AG10803 (cell line): ENCODE data around the gene ACOXL.

ENCODE experiments used
- DNase-seq: peaks from one replicate; pipeline ENCODE4 v3.0.0; 2010; ENCODE audit warnings: low read depth
- H3K4me3 ChIP-seq: 2 replicates; pipeline ENCODE4 v1.5.1; 2011; ENCODE audit warnings: mild to moderate bottlenecking, low read length, control low read depth
- TF ChIP-seq, protein P1 (sequence below): conservative IDR thresholded peaks from 2 replicates; pipeline ENCODE4 v1.5.1; 2011; ENCODE audit warnings: mild to moderate bottlenecking, low read length, control low read depth, inconsistent platforms

Gene ACOXL

DNA sequence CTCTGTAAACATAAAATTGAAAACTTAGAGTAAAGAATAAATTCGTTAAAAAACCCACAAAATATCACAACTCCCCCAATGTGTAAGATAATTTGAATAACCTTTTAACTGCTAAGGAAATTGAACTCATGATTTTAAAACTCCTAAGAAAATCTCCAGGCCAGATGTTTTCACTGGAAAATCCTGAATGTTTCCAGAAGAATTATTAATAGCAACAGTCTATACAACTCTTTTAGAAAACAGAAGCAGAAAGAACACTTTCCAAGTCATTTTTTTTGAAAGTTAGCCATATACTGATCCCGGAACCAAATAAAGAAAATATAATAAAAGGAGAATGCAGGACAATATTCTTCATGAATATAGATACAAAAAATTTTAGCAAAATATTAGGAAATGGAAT is 165.6 kb downstream of the ACOXL start:
- TF ChIP-seq, protein P1, sequence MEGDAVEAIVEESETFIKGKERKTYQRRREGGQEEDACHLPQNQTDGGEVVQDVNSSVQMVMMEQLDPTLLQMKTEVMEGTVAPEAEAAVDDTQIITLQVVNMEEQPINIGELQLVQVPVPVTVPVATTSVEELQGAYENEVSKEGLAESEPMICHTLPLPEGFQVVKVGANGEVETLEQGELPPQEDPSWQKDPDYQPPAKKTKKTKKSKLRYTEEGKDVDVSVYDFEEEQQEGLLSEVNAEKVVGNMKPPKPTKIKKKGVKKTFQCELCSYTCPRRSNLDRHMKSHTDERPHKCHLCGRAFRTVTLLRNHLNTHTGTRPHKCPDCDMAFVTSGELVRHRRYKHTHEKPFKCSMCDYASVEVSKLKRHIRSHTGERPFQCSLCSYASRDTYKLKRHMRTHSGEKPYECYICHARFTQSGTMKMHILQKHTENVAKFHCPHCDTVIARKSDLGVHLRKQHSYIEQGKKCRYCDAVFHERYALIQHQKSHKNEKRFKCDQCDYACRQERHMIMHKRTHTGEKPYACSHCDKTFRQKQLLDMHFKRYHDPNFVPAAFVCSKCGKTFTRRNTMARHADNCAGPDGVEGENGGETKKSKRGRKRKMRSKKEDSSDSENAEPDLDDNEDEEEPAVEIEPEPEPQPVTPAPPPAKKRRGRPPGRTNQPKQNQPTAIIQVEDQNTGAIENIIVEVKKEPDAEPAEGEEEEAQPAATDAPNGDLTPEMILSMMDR = no peak
- H3K4me3 ChIP-seq = no peak overlapping the region
- DNase-seq = no peak

DNA sequence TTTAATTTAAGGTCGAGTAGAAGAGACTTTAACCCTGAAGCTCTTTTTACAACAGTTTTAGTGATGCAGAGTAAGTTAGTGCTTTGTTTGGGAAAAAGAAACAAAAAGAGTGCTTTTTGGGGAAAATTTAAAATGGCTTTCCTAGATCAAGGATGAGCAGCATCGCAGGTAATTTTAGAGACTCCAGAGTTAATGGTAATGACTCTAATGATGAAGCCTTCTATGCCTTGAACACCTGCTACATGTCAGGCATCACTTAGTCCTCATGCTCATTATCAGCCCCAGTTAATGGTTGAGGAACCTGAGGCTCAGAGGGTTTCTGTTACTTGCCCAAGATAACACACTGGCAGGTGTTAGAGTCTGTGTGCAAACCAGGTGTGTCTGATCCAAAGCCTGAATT is 167.8 kb downstream of the ACOXL start:
- DNase-seq = no peak
- H3K4me3 ChIP-seq = no peak overlapping the region
- TF ChIP-seq, protein P1 = no peak

DNA sequence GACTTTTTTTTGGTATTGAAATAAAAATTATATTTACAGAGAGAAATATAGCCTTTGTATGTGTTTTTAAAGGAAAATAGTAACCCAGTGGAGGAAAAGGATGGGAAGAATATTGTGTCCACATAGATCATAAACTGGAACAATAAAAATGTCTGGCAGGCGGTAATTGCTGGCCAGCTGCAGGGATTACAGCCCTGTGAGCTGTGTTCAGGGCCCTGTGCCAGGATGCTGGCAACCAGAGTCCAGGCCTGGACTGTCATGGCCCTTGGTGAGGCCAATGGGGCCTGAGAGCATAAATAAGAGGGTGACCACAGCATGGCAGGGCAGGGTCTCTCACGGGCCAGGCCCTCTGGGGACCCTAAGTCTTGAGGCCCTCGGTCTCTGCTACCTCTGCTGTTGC is 171.2 kb downstream of the ACOXL start:
- DNase-seq = no peak
- no peak overlapping the region for H3K4me3 ChIP-seq
- TF ChIP-seq, protein P1 = no peak

DNA sequence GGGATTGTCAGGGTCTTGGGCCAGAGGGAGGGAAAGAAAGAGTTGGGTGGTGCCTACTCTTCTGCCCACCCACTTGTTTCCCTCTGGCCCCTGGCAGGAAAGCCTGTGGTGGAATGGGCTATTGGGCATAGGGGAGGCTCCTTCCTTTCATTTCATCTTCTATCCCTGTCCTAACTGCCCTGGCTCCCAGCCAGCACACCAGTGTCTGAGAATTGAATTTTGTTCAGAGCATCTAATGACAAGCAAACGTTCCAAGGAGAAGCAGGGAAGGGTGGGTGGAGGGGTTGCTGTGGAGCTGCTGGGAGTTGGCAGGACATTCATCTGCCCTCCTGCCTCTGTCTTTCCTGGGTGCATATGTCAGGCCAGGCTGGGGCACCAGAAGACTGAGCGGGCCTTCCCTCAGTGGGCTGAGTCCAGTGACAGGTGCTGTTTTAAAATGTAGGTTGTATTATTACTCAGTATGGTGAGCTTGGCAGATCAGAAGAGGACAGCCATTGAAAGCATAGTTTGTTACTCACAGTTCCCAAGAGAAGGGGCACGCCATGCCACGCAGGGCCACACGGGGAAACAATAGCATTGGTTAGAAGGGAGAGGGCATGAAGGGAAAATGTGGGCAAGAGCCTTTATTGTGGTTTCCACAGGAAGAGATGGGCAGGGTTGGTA is 171.9 kb downstream of the ACOXL start:
- no peak for DNase-seq
- TF ChIP-seq, protein P1 = no peak
- H3K4me3 ChIP-seq = no peak overlapping the region

DNA sequence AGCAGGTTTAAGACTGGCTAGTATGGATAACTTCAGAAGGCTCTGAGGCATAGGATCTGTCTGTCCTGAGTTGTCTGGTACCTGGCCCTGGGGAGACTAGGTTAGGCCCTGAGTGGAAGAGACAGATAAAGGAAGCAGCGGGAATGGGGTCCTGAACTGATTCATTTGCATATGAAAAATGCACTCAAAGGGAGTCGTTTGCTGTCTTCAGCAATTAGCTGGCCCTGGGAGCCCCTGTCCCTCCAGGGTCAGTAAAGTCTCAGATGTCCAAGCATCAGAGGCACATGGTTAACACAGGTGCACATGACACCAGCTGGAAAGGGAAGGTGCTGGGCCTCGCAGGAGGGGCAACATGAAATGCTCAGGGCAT is 172.4 kb downstream of the ACOXL start:
- TF ChIP-seq, protein P1 = no peak
- H3K4me3 ChIP-seq = no peak overlapping the region
- DNase-seq = no peak

DNA sequence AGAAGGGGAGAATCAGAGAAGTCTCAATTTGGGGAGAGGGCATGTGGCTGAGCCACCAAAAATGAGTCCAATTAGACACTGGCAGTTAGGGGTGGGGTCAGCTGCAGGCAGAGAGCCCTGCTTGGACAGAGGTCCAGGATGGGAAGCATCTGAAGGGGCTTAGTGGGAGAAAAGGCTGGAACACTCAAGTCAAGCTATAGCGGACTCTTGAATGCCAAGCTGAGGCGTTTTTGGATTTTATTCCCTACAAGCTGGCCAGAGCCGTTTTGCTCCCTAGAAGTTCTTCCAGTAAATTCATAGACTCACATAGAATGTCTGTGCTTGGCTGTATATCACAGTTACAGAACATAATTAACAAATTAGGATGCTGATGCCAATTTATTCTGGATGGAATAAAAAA is 172.8 kb downstream of the ACOXL start:
- TF ChIP-seq, protein P1 = no peak
- no peak for DNase-seq
- H3K4me3 ChIP-seq = no peak overlapping the region

DNA sequence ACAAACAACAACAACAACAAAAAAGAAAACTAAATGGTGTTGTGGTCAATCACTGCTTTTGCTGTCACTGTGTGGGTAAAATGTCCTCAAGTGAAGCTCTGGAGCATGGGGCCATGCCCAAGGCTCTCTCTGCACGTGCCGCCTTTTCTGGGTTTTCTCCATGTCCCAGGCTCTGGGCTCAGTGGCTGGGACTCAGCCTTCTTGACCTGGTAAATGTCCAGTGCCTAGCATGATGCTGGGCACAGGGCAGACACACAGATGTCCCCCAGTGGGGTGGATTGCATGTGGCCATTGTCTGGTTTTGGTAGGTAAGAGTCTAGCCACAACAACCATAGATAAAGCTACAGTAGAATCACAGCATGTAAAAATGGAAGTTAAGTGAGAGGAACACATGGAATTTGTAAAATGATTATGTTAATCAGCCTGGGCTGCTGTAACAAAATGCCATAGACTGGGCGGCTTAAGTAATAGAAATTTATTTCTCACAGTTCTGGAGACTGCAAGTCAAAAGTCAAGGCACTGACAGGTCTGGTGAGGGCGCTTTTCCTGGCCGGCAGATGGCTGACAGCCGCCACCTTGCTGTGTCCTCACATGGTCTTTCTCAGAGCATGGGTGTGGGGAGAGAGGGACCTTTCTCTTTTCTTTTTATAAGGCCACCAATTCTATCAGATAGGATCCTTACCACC is 174.4 kb downstream of the ACOXL start:
- no peak overlapping the region for H3K4me3 ChIP-seq
- no peak for DNase-seq
- TF ChIP-seq, protein P1 = no peak
